Esophagus mucosa (tissue), 1 donor: Measurements from ENCODE around the gene KBTBD8. TPM values are rescaled to one million over a fixed set of nuclear protein-coding genes. Genes with fewer than 3 reads are reported as not detected.

Experiments used
- ATAC-seq: fragments of 200-7000 bp; cut with Tn5 transposase; one replicate; pipeline ENCODE4 v1.9.1; 2020
- total RNA-seq: library from RNA; stranded (reverse); gene quantifications from one replicate; pipeline ENCODE4 v1.2.4, GENCODE V29; 2023
- donor health status: DM: yes; HTN: yes; CAD: no.

KBTBD8 gene
- total RNA-seq, 1 donor from 2014 or later = 2.2 TPM

DNA sequence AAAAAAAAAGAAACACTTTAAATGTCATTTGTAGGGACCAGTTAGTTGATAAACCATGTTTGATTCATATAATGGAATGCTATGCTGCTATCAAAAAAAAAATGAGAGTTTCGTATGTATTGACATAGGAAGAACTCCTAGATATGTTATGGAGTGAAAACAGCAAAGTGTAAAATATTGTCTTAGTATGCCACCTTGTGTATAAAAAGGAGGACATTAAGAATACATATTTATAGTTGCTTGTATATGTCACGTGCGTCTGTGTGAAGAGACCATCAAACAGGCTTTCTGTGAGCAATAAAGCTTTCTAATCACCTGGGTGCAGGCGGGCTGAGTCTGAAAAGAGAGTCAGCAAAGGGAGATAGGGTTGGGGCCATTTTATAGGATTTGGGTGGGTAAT is 39.5 kb downstream of the KBTBD8 start:
- ATAC-seq = no peak

DNA sequence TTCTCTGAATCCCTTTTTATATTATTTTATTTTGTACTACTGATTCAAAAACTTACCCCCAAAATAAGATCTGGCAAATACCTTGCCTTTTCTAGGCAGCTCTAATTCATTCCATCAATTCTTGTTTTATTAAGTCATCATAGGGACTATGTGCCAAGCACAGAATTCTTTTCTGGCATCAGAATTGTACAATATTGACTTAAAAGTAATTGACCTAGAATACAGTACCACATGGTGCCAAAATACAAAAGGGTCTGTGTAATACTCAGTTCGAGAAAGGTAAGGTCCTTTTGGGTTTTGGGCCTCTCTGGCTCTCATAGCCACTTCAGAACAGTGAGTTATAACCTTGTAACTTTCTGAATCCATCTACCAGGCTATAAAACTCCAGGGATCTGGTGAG is 46.2 kb downstream of the KBTBD8 start:
- ATAC-seq = no peak

DNA sequence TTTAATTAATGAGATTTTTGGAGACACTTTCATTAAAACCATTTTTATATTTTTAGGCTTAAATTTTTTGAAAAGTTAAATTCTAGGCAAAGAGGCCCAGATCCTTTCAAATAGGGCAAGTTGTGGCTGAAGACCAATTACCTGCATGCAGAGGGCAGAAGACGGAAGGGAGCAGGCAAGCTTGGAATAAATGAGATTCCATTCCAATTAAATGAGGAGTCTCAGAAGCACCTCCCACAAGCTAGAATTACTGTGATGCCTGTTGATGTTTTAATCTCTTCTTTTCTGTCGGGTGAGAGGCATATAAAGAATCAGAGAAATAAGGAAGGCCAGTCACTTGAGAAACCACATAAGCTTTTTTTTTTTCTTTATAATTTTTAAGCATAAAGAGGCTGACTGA is 46.8 kb downstream of the KBTBD8 start:
- no peak for ATAC-seq

DNA sequence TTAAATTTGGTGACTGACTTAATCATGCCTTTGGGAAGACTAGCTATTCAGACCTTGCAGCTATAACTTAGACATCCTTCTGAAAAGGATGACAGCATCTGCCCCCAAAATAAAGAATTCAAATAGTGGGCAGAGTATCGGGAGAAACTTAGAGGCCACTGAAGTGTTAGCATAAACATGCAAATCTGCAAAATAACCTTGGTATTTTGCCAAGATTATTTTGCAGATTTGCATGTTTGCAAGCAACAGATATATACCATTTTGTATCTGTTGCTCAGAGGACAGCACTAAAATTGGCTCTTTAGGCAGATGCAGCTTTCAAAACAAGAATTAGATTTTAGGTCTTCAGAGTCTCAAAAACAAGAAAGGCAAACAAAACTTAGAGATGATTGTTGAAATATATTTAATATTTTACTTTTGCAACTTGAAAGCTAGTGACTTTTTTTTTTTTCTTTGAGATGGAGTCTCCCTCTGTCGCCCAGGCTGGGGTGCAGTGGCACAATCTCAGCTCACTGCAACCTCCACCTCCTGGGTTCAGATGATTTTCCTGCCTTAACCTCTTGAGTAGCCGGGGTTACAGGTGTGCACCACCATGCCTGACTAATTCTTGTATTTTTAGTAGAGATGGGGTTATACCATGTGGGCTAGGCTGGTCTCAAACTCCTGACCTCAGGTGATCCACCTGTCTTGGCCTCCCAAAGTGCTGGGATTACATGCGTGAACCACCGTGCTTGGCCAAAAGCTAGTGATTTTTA is 47.8 kb downstream of the KBTBD8 start:
- no peak for ATAC-seq

DNA sequence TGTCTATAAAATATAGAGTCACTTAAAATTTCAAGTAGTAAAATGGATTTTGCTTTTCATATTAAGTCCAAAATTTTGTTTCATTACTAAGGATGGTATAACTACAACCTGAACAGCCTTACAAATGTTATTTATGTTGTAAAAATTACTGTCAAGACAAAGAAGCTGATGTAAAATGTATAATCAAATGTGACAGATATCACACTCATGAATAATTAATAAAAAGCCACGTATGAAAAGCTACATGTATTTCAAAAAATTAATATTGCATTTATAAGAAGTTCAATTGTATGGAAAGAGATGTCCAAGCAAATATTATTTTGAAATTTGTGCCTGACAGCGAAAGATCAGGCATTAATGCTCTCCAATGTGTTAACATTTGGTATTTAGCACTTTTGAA is 48.9 kb downstream of the KBTBD8 start:
- no peak for ATAC-seq

DNA sequence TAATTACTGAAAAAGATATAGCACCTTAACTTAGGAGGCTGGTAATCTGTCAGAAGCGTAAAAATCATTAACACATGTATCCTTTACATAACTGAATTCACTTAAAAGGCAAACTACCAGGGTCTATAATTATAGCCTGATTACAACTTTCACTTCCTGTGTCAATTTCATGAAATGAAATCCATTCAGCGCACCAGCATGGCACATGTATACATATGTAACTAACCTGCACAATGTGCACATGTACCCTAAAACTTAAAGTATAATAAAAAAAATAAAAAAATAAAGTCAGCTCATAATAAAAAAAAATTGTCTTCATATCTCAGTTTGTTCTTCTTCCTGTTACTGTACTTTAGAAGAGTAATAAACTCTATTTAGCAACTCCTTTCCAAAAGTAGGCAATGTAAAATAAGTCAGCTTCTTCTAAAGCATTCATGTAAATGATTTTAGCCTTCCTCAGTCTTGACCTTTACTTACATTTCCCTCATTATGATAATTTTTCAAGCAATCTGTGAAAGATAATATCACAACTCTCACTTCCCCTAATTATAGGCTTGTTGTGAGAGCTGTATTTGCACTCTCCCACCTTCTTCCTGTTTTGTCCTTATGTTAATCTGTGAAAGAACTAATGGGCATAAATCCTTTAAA is 50.1 kb downstream of the KBTBD8 start:
- ATAC-seq = peak; percentile 29

DNA sequence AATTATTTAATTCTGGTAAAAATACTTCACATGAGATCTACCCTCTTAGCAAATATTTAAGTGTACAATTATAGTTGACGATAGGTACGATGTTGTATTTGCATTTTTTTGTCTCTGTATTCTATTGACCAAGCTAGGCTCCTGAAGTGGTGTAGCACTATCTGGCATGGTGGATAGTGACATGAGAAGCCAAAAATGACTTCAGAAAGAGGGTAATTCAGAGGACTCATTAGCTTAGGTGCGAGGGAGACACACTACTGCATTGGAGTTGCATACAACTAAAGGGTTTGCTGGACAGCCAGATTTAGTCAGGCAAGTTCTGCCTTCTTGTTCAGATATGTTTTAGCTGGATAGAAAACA is 50.6 kb downstream of the KBTBD8 start:
- ATAC-seq = no peak

DNA sequence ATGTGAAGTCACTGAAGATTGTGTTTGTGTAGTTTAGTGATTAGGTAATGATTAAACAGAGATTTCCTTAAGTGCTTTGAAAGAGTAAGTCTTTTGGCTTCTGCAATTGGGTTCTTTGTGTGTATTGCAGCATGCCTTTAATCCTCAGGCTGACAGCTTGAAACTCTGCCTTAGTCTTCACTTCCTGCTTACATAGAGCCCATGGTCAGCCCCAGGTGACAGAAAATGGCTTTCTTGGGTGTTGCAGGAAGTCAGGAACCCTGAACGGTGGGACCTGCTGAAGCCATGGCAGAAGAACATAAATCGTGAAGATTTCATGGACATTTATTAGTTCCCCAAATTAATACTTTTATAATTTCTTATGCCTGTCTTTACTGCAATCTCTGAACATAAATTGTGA is 61.3 kb downstream of the KBTBD8 start:
- ATAC-seq = no peak
